ELR (cell line): Measurements from ENCODE around the gene TBP.
"Not testable (repeated sequence)": the region's sequence is repeated elsewhere in the genome, so short reads cannot be mapped to it uniquely, and the experiment has no call there.

Experiments used
- DNase-seq: peaks from one replicate; pipeline ENCODE4 v3.0.0-alpha.2; 2015; ENCODE audit warnings: low read depth

Gene TBP

GRCh38 chr6:170609225-170609624, 55.1 kb downstream of the TBP start:
- not testable (repeated sequence) for DNase-seq

- not testable (repeated sequence) for DNase-seq
Measured at GRCh38 chr6:170612256-170612804, 58.2 kb downstream of the TBP start.

GRCh38 chr6:170616020-170616554, 61.9 kb downstream of the TBP start:
- not testable (repeated sequence) for DNase-seq
